Upper lobe of left lung (tissue), 4 donors: ENCODE measurements around the gene SECISBP2L.

ENCODE experiments used
- CTCF ChIP-seq, 6 experiments: fragments of 450-650 bp in 4 of 6; fragments of 200-600 bp in 2 of 6; sonication (generic) in 2 of 6; IDR thresholded peaks; one replicate each; pipeline ENCODE4 v1.5.1; 2016 to 2019; ENCODE audit warnings: antibody characterized with exemption in 6 of 6
- POLR2A ChIP-seq, 4 donors: fragments of 450-650 bp; IDR thresholded peaks; one replicate each; pipeline ENCODE4 v1.5.1; 2016 to 2017; ENCODE audit warnings: antibody characterized with exemption in 4 of 4, mild to moderate bottlenecking in 2 of 4
- POLR2AphosphoS5 ChIP-seq, 2 donors: sonication (generic); formaldehyde crosslinking; IDR thresholded peaks; one replicate each; pipeline ENCODE4 v1.5.1; 2017; ENCODE audit warnings: antibody characterized with exemption in 2 of 2

DNA sequence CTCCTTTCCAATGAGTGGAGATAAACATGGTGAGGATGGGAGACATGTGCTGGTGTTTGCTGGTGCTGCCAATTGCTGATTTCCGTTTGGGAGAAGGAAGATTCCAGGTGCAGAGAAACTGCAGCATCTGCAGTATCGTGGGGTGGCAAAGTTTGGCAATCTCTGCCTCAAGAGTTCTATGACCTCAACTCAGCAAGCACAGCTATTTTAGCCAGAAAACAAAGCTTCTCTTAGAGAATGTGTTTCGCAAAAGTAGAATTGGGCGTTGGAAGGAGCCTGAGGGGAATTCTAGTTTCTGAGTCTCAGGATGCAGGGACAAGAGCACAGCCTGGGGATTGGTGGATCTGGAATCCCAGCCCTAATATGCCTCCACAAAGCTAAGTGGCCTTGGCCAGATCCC lies 64.3 kb downstream of the SECISBP2L start:
- TF ChIP-seq CTCF (IDR thresholded peaks at IDR 0.05) (no peak), POLR2AphosphoS5 (IDR thresholded peaks at IDR 0.05) (no peak), POLR2A (IDR thresholded peaks at IDR 0.05) (no peak)
